Measurements from ENCODE around the gene AURKA. TPM values are rescaled to one million over a fixed set of nuclear protein-coding genes. Genes with fewer than 3 reads are reported as not detected.

Gene AURKA
- total RNA-seq, 1 donor from 2014 or later, result 1.6 TPM

- TF ChIP-seq, protein P1, sequence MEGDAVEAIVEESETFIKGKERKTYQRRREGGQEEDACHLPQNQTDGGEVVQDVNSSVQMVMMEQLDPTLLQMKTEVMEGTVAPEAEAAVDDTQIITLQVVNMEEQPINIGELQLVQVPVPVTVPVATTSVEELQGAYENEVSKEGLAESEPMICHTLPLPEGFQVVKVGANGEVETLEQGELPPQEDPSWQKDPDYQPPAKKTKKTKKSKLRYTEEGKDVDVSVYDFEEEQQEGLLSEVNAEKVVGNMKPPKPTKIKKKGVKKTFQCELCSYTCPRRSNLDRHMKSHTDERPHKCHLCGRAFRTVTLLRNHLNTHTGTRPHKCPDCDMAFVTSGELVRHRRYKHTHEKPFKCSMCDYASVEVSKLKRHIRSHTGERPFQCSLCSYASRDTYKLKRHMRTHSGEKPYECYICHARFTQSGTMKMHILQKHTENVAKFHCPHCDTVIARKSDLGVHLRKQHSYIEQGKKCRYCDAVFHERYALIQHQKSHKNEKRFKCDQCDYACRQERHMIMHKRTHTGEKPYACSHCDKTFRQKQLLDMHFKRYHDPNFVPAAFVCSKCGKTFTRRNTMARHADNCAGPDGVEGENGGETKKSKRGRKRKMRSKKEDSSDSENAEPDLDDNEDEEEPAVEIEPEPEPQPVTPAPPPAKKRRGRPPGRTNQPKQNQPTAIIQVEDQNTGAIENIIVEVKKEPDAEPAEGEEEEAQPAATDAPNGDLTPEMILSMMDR (IDR thresholded peaks at IDR 0.05; ENCODE audit: insufficient read depth, low read length, severe bottlenecking), result no peak
- DNase-seq (ENCODE audit: low read depth) (no peak), FAIRE-seq (no peak)
- Histone ChIP-seq H3K27me3 (ENCODE audit: control insufficient read depth, insufficient read depth, low read length) (no peaks in the 10 kb centered on the region), H3K36me3 (ENCODE audit: control insufficient read depth, insufficient read depth, low read length) (no peaks in the 10 kb centered on the region), H3K4me3 (ENCODE audit: low read depth, low read length) (no peak overlapping the region)
Observed at GRCh38 chr20:56352345-56353055, 39.5 kb downstream of the AURKA start.

DNA sequence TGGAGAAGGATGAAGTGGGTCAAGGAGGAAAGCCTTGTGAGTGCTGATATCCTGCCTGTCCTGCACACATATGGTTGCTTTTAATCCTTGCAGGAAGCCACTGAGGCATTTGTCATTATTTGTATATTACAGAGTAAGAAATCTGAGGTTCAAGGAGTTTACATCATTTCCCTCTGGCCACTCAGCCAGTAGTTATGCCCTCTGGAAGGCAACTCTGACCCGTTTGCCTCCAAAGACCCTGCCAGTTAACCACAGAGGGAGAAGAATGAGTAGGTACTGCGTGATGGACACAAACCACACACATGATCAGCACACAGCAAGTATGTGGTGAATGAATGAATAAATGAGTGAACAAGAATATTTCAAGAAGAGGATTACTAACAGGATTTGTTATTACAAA lies 41.2 kb downstream of the AURKA start:
- H3K4me3 ChIP-seq (ENCODE audit: low read depth, low read length), result no peak overlapping the region
- H3K36me3 ChIP-seq (ENCODE audit: control insufficient read depth, insufficient read depth, low read length), result no peaks in the 10 kb centered on the region
- TF ChIP-seq, protein P1 (IDR thresholded peaks at IDR 0.05; ENCODE audit: insufficient read depth, low read length, severe bottlenecking), result no peak
- FAIRE-seq (no peak), DNase-seq (ENCODE audit: low read depth) (no peak)
- H3K27me3 ChIP-seq (ENCODE audit: control insufficient read depth, insufficient read depth, low read length), result no peaks in the 10 kb centered on the region

DNA sequence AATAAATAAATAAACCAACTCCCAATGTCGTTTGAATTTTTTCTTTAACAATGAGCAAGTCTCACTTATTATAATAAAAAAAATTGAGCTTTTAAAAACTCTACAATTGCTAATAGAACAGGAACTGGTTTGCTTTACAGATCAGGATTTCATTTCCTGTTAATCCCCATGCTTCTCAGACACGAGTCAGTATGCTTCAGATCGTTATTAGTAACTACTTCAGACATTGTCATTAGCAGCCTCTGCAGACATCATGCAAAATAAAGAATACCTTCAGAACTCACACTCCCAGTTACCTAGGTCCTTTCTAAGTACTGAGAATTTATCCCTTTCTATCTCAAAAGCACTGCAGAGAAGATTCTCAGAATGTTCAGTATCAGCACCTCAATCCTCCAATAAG lies 43.3 kb downstream of the AURKA start:
- FAIRE-seq, result no peak
- TF ChIP-seq, protein P1 (IDR thresholded peaks at IDR 0.05; ENCODE audit: insufficient read depth, low read length, severe bottlenecking), result no peak
- Histone ChIP-seq H3K4me3 (ENCODE audit: low read depth, low read length) (no peak overlapping the region), H3K27me3 (ENCODE audit: control insufficient read depth, insufficient read depth, low read length) (no peaks in the 10 kb centered on the region), H3K36me3 (ENCODE audit: control insufficient read depth, insufficient read depth, low read length) (no peaks in the 10 kb centered on the region)
- no peak for DNase-seq (ENCODE audit: low read depth)

GRCh38 chr20:56348305-56348693 lies 43.7 kb downstream of the AURKA start:
- TF ChIP-seq, protein P1 (IDR thresholded peaks at IDR 0.05; ENCODE audit: insufficient read depth, low read length, severe bottlenecking), result no peak
- DNase-seq (ENCODE audit: low read depth), result no peak
- FAIRE-seq, result no peak
- Histone ChIP-seq H3K27me3 (ENCODE audit: control insufficient read depth, insufficient read depth, low read length) (no peaks in the 10 kb centered on the region), H3K4me3 (ENCODE audit: low read depth, low read length) (no peak overlapping the region), H3K36me3 (ENCODE audit: control insufficient read depth, insufficient read depth, low read length) (no peaks in the 10 kb centered on the region)

- Histone ChIP-seq H3K36me3 (ENCODE audit: control insufficient read depth, insufficient read depth, low read length) (no peaks in the 10 kb centered on the region), H3K27me3 (ENCODE audit: control insufficient read depth, insufficient read depth, low read length) (no peaks in the 10 kb centered on the region), H3K4me3 (ENCODE audit: low read depth, low read length) (no peak overlapping the region)
- DNase-seq (ENCODE audit: low read depth) (no peak), FAIRE-seq (no peak)
- TF ChIP-seq, protein P1 (IDR thresholded peaks at IDR 0.05; ENCODE audit: insufficient read depth, low read length, severe bottlenecking), result no peak
Observed at GRCh38 chr20:56347628-56348304, 44.2 kb downstream of the AURKA start.

Data from bronchial epithelial cell (primary cell).